HG03354 (cell line): ENCODE measurements around the gene BBS12.
A peak's percentile ranks its signal among the peaks of the same experiment; 100 is the strongest.

ENCODE experiments used
- ATAC-seq: cut with Tn5 transposase; IDR thresholded peaks from one replicate; pipeline ENCODE4 v1.9.1; 2021; ENCODE audit warnings: mild to moderate bottlenecking; ENCODE audit not compliant: unreplicated experiment, poor library complexity, severe bottlenecking

The BBS12 gene

DNA sequence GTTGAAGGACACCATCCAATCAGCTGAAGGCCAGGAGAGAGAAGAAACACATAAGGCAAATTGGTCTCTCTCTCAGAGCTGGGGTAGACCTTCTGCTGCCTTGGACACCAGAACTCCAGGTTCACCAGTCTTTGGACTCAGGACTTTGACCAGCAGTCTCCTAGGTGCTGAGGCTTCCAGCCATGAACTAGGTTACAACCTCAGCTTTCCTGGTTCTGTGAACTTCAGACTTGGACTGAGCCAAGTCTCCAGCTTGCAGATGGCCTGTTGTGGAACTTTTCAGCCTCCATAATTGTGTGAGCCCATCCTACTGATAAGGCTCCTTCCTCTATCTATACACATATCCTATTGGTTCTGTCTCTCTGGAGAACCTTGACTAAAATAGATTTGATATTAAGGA, 20.6 kb upstream of the BBS12 start:
- ATAC-seq, result no peak

DNA sequence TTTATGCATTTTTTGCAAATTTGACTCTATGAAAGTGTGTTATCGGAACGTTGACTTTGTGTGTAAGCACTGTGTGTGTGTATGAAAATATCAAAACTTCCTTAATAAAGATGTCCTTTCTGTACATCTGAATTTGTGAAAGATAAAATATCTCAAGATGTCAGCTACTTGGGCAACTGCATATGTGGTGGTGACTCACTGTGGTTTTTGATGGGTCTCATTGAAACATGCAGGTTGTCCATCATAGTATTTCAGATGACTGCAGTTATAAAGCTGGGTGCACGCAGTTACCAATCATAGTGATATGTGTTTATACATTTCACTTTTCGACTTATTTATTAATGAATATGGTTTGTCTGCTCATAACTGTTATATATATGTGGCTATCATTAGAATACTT, 19.7 kb upstream of the BBS12 start:
- ATAC-seq, result no peak

DNA sequence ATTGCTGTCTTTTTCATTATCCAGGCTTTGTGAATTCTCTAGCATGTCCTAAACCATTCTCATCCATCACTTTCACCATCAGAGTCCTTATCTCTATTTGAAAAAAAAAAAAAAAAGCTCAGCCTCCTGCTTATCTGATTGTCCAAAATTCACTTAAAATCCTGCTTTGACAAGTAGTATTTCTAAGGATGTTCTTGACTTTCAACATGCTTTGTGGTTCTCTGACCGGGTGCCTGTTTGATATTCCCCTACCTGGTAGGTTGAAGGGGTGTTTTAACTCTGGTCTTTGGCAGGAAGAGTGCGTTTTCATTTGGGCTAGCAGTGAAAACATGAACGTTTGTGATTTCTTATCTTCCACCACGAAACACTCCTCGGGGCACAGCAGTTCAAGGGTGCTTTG, 17.3 kb upstream of the BBS12 start:
- ATAC-seq, result no peak

DNA sequence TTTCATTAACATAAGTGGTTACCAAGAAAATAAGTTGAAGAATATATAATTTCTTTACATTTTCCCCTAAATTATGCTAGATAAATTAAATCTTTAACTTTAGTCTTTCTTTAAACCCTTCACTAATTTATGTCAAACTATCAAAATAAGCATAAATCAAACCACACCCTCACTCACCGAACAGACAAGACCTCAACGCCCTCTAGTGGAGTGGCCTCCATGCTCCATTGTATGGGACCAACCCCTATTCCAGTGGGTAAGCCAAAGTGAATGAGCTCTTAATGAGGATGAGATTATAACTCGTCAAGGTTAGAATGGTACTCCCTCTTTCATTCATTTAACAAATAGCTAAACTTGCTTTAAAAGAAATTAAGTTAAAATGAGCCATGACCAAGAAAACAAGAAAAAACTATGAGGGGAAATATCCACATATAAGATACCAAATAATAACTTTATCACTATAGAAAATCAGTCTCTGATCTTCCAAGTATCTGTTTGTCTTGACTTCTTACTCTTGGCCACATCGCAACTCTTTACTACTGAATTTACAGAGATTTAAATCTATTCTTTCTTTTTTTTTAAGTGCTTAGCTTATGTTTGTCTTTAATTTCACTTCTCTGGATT, 15.6 kb upstream of the BBS12 start:
- ATAC-seq, result peak; percentile 94

DNA sequence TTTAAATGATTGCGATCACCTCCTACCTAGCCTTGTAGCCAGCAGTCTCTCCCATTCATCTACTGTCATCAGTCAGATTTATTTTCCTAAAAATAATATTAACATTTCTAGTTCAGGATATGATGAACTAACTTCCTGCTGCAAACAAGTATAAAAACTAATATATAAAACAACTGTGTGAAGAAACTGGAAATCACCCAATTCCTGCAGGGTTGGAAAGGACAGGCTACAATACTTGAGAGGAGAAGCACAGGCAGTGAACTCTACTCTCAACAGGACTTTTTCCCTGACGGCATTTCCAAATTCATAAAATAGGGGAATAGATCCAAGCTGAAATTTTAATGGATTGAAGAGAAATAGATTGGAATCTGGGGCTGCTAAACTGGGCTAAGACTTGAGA, 14.2 kb upstream of the BBS12 start:
- ATAC-seq, result no peak

DNA sequence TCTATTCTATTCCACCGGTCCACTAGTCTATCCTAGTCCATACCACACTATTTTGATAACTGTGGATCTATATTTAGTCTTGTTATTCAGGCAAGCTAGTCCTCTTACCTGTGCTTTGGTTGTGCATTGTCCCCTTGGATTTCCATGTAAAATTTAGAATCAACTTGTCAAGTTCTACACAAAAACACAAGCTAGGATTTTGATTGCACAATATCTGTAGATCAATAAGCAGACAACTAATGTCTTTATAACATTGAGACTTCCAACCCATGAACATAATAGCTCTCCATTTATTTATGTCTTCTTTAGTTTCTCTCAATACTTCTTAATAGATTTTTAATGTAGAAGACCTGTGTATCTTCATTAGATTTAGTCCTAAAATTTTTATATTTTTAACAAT, 10.2 kb upstream of the BBS12 start:
- ATAC-seq, result no peak

DNA sequence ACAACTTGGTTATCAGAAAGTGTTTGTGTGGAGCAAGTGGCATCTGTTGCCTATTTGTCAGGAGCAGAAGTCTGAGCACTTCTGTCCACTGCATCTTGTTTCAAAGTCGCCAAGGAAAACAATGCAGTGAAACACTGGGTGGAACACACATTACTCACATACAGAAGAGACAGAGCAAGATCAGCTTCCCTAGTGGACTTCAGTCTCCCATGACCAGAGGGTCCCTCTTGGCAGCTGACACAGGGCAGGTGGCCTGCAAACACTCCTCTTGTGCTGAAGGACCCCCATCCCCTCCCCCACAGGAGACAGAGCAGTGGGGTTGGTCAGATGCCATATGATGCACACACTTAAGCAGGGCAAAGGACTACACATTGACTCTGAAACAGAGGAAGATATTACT, 3.6 kb upstream of the BBS12 start:
- ATAC-seq, result no peak

DNA sequence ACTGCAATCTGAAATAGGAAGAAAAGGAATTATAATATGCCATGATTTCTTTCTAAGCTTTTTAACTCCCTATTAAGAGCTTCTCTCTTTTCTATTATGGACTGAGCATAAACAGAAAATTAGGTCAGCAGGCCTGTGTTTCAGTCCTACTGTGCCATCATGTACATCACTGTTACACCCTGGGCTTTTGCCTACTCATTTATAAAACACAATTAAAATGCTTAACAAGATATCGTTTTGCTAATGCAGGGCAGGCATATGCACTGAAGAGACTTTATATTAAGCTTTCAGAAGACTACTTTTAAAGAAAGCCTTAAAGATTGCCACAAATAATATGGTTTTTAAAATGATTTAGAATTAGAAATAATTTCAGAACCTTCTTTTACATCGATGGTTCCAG, 828 bp upstream of the BBS12 start:
- ATAC-seq, result no peak

DNA sequence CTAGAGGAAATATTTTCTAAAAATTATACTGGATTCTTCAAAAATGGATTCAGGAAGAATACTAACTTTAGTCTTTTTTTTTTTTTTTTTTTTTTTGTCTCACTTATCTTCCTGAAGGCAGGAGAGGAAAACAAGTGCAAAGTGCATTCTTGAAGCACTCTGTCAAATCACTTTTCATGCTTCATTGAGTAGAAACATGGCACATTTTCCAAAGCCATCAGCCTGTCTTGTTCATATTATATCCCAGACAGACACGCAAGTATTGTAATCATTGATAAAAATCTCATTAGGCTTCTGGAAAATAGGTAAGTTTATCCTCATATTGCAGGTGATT, 1.2 kb downstream of the BBS12 start:
- ATAC-seq, result no peak

DNA sequence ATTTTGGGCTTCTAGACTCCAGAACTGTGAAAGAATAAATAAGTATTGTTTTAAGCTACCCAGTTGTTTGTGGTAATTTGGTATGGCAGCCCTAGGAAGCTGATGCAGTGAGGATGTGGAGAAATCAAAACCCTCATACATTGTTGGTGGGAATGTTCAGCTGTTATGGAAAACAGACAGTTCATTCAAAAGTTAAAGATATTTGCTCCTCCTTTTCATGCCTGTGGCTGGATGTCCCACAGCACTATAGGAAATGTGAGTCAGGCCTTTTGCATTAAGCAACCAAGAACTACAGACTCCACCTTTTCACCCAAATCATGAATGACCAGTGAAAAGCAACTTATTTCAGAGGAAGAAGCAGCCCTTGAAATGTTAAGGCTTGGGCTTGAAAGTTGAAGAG, 6.7 kb downstream of the BBS12 start:
- no peak for ATAC-seq

DNA sequence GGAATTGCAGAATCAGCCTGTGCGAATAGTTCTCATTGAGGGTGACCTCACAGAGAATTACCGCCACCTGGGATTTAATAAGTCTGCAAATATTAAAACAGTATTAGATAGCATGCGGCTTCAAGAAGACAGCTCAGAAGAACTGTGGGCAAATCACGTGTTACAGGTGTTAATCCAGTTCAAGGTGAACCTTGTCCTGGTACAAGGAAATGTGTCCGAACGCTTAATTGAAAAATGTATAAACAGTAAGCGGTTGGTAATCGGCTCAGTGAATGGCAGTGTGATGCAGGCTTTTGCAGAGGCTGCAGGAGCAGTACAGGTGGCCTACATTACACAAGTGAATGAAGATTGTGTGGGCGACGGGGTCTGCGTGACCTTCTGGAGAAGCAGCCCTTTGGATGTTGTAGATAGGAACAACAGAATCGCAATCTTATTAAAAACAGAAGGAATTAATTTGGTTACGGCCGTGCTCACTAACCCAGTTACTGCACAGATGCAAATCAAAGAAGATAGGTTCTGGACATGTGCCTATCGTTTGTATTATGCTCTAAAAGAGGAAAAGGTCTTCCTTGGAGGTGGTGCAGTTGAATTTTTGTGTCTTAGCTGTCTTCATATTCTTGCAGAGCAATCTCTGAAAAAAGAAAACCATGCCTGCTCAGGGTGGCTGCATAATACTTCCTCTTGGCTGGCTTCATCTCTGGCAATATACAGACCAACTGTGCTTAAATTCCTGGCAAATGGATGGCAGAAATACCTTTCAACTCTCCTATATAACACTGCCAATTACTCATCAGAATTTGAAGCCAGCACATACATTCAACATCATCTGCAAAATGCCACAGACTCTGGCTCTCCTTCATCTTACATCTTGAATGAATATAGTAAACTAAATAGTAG, 10.7 kb downstream of the BBS12 start:
- ATAC-seq, result no peak

DNA sequence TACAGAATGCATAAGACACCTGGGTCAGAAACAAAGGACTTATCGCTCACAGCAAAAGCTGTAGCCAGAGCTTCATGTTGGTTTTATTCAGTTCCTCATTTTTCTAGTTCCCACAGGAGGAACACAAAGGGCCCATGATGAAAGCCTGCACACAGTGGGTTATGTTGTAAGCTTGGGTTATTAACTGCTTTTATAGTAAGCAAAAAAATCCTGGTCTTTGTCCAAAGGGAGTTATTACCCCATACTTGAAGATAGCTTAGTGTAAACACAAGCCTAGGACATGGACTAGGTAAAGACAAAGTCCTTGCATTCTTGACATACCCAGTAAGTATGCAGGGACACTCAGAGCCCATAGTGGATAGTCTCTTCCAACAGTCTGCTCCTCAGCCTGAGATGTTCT, 11.7 kb downstream of the BBS12 start:
- ATAC-seq, result no peak

DNA sequence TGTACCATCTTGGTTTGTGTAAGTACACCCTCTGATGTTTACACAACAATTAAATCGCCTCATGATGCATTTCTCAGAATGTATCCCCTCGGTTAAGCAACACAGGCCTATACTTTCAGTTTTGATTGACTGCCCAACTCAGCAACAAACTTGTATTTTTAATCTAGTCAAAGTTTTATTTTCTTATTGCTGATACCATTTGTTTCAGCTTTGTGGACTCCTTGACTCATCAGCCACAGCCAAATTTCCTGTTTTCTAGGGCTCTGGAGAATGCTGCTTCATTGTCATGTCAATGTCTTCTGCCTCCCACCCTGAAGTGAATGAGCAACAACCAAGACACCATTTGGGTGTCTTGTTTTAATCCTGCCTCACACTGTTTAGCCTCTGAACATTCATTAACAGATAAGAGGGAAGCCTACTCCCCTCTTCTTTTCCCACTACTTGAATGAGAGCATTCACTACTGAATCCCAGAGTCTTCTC, 14.0 kb downstream of the BBS12 start:
- ATAC-seq, result no peak

DNA sequence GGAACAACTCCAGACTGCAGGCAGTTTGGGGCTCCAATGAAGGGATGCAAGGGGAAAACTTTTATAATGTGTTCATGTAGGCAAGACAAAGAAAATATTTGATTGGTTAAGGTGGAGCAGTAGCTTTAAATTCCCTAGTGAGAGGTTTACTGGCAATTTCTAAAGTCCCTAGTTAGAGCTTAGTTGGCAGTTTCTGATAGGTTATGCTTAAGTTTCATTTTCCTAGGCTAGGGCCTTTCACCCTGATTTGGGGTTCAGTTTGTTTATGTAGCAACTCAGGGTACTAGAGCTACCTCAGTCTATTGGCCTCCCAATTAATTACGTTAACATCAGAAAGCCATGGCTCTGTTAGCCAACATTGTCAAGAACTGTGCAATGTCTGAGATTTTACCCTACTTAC, 14.6 kb downstream of the BBS12 start:
- ATAC-seq, result no peak

DNA sequence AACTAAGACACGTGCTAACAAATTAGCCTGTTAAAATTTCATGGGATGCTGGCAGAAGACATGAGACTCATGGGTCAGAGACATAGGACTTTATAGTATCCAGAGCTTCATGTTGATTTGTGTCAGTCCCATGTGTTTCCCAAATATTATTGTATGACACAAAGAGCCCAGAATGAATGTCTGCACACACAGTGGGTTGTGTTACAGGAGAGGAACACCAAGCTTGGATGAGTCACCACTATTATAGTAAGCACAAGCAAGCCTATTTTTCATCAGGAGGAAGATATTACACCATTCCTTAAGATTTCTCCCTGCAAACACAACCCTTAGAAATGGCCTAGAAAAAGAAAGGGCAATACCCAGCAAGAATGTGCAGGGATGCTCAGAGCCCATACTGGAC, 15.4 kb downstream of the BBS12 start:
- ATAC-seq, result no peak

DNA sequence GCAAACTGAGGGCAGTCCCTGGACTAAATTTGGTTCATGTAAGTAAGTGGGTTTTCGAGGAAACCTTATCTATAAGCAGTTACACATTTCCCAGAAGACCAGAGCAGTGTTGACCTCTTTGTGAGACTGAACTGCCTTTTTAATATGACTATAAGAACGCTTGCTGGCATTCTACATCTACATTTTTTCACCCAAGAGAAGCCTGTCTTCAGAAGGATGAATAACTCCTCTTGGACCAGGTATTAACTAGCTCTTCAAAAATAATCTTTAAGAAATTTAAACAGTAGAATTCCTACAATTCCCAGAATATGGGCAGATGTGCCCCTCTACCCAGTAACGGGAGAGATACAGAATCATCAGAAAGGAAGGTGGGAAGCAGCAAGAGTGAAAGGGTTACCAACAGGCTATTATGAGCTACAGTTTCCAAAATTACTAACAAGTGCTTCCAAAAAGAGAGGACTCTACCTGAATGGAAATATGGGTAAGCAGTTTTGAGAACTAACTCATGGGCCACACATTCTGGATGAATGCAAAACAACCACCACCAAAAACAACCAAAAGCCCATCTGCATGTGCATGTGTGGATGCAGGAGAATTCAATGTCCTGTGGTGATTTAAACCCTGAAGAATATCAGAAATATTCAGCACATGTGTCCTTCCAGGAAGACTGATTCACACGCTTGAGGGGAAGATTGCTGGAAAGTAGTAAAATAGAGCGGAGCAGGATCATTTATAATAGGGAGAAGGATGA, 17.4 kb downstream of the BBS12 start:
- ATAC-seq, result no peak

DNA sequence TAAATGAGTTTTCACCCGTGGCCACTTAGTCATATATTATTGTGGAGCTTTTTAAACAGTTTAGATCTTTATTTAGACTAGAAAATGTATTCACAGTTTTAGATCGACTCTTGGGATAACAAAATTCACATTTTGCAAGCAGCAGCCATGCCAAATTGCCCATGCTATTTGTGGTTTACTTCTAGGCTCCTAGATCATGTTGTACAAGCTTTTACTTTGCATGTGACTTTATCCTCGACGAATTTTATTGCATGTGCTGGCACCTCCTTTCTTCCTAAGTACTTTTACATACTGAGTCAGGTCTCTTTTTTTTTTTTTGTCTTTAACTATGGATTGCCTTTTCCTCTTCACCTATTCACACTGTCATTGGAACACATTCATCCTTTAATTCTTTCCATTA, 23.2 kb downstream of the BBS12 start:
- ATAC-seq, result no peak

DNA sequence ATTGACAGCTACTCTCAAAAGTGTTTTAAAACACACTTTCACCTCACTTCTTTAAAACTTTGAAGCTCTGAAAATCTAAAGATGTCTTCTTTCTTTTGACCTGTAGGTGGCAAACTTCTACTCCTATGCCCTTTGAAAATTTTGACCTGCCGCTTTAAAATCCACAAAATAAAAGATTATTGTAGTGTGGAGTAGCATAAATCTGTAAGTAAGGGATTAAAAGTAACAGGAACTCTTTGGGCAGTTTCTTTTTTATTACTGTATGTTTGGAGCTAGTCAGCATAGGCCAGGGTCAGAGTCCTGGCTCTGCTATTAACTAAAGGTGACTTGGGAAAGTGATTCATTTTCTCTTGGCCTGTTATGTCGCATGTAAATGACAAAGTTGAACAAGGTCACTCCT, 25.5 kb downstream of the BBS12 start:
- ATAC-seq, result no peak

DNA sequence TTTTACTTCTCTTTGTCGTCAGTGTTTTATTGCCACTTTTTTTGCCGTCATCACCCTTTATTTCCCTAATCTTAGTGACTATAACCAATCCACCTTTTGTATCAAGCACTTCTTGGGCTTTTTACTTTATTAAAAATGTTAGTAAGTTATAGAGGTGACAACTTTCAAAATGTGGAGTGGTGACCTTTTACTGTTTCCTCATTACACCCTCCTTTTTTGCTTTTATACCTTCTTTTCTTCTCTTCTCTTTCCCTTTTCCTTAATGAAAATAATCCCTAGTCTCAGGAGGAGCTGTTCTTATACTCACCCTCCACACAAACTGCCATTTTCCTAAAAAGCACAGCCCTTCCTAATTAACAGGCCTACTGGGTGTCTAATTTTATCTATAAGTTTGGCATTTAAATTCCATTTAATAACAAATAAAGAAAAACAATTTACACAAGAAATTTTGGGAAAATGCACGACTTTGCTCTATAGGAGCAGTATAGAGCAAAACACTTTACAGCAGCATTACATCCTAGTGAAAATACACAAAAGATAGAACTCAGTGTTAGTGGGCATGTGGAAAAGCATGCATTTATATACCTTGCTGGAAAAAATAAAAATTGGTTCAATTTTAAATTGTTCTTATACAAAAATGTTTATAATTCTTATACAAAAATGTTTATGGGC, 27.3 kb downstream of the BBS12 start:
- no peak for ATAC-seq

DNA sequence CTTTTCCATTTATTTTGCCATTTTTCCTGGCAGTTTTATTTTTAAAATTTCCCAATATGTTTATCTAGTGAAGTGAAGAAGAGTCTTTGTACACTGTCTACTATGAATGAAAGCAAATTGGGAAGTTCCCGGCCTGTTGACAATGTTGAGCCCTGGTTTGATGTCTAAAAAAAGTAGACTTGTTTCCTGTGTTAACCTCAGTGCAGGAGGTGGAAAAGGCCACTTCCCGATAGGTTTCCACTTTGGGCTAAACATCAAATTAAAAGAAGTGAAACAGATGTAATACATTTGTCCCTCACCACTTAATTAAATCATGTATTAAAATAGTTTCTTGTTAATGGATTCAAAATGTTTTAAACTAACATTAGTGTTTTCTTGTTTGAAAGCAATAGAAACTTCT, 30.0 kb downstream of the BBS12 start:
- ATAC-seq, result no peak
